IPS-NIHi7 (cell line): Measurements from ENCODE around the gene TSSK1B.
"Not testable (repeated sequence)": the region's sequence is repeated elsewhere in the genome, so short reads cannot be mapped to it uniquely, and the experiment has no call there.

Experiments
- DNase-seq: peaks from one replicate; pipeline ENCODE4 v3.0.0; 2012; ENCODE audit warnings: mixed read lengths; ENCODE audit errors: extremely low spot score

TSSK1B gene

GRCh38 chr5:113397986-113398385 is 36.8 kb downstream of the TSSK1B start:
- DNase-seq = not testable (repeated sequence)

- DNase-seq = no peak
Observed at GRCh38 chr5:113397046-113397445, 37.7 kb downstream of the TSSK1B start.

- no peak for DNase-seq
Observed at GRCh38 chr5:113394658-113395057, 40.1 kb downstream of the TSSK1B start.

GRCh38 chr5:113390224-113390623 is 44.6 kb downstream of the TSSK1B start:
- DNase-seq = no peak

GRCh38 chr5:113389116-113389515 is 45.7 kb downstream of the TSSK1B start:
- DNase-seq = no peak

GRCh38 chr5:113387844-113388243 is 46.9 kb downstream of the TSSK1B start:
- no peak for DNase-seq

- no peak for DNase-seq
Observed at GRCh38 chr5:113384782-113385285, 50.0 kb downstream of the TSSK1B start.

- DNase-seq = no peak
Observed at GRCh38 chr5:113382731-113383130, 52.1 kb downstream of the TSSK1B start.
